DND-41 (cell line): ENCODE data around the gene FOCAD.

Source experiments
- ATAC-seq: fragments of 200-7000 bp; cut with Tn5 transposase; 3 replicates; pipeline ENCODE4 v1.9.1; 2021; ENCODE audit warnings: low read depth; ENCODE audit not compliant: insufficient read depth
- DNase-seq: peaks from one replicate; pipeline ENCODE4 v3.0.0-alpha.2; 2020
- H2AFZ ChIP-seq: 2 replicates; pipeline ENCODE4 v1.6.0; 2012; ENCODE audit warnings: low read depth, low read length
- H3K27ac ChIP-seq: 2 replicates; pipeline ENCODE4 v1.5.1; 2012; ENCODE audit warnings: low read length, inconsistent platforms
- H3K27me3 ChIP-seq: fragments of 200-600 bp; sonication (generic); 2 replicates; pipeline ENCODE4 v1.6.0; 2012; ENCODE audit warnings: low read length, mild to moderate bottlenecking, inconsistent platforms; ENCODE audit not compliant: insufficient read depth, poor library complexity
- H3K36me3 ChIP-seq: 2 replicates; pipeline ENCODE4 v1.5.1; 2012; ENCODE audit warnings: low read length, inconsistent platforms; ENCODE audit not compliant: insufficient read depth
- H3K4me1 ChIP-seq: 2 replicates; pipeline ENCODE4 v1.5.1; 2012; ENCODE audit warnings: mild to moderate bottlenecking, low read length; ENCODE audit not compliant: insufficient read depth
- H3K4me2 ChIP-seq: 2 replicates; pipeline ENCODE4 v1.6.0; 2012; ENCODE audit warnings: mild to moderate bottlenecking, moderate library complexity, low read length, inconsistent platforms; ENCODE audit not compliant: insufficient read depth
- H3K4me3 ChIP-seq, 2 experiments: fragments of 200-600 bp in 1 of 2; shearing (Covaris generic) in 1 of 2; 2 replicates each; pipeline ENCODE4 v1.5.1; 2012 to 2016; ENCODE audit warnings: inconsistent platforms in 2 of 2, low read length in 2 of 2, mild to moderate bottlenecking in 2 of 2, low read depth in 1 of 2, moderate library complexity in 1 of 2
- H3K79me2 ChIP-seq: 2 replicates; pipeline ENCODE4 v1.6.0; 2012; ENCODE audit warnings: low read length, inconsistent platforms; ENCODE audit not compliant: insufficient read depth
- H3K9ac ChIP-seq: 2 replicates; pipeline ENCODE4 v1.6.0; 2012; ENCODE audit warnings: low read depth, mild to moderate bottlenecking, inconsistent platforms, low read length, moderate library complexity
- H3K9me3 ChIP-seq: 2 replicates; pipeline ENCODE4 v1.5.1; 2012; ENCODE audit warnings: low read length, moderate library complexity, mild to moderate bottlenecking, inconsistent platforms; ENCODE audit not compliant: insufficient read depth, severe bottlenecking
- H4K20me1 ChIP-seq: 2 replicates; pipeline ENCODE4 v1.6.0; 2012; ENCODE audit warnings: low read length; ENCODE audit not compliant: insufficient read depth
- EZH2 ChIP-seq: IDR thresholded peaks from 3 replicates; pipeline ENCODE4 v1.6.1; 2012; ENCODE audit warnings: borderline replicate concordance, low read depth, mild to moderate bottlenecking, moderate library complexity, low read length, inconsistent platforms; ENCODE audit not compliant: severe bottlenecking
- TF ChIP-seq, protein P1 (sequence below): IDR thresholded peaks from 2 replicates; pipeline ENCODE4 v1.5.1; 2012; ENCODE audit warnings: borderline replicate concordance, low read length, moderate library complexity, mild to moderate bottlenecking; ENCODE audit not compliant: poor library complexity, severe bottlenecking; ENCODE audit errors: extremely low read depth

FOCAD gene

GRCh38 chr9:20684875-20685696 is 1.0 kb downstream of the FOCAD start:
- Histone ChIP-seq H3K79me2 (peaks cover 28% of the 10 kb centered on the region), H3K9ac (peak overlapping the region; percentile 72), H3K36me3 (no peaks in the 10 kb centered on the region), H3K4me3 (peak overlapping the region; percentile 45 to 84; a peak in 3 of 4 replicates), H4K20me1 (no peaks in the 10 kb centered on the region; the same call in 1 of the 2 replicates), H2AFZ (peak overlapping the region; percentile 65), H3K9me3 (no peaks in the 10 kb centered on the region), H3K4me1 (peaks cover 27% of the 10 kb centered on the region), H3K27ac (peak overlapping the region; percentile 72; the same call in 1 of the 2 replicates), H3K27me3 (no peaks in the 10 kb centered on the region), H3K4me2 (peak overlapping the region; percentile 83)
- no peak for ATAC-seq
- no peak for TF ChIP-seq EZH2
- TF ChIP-seq, protein P1, sequence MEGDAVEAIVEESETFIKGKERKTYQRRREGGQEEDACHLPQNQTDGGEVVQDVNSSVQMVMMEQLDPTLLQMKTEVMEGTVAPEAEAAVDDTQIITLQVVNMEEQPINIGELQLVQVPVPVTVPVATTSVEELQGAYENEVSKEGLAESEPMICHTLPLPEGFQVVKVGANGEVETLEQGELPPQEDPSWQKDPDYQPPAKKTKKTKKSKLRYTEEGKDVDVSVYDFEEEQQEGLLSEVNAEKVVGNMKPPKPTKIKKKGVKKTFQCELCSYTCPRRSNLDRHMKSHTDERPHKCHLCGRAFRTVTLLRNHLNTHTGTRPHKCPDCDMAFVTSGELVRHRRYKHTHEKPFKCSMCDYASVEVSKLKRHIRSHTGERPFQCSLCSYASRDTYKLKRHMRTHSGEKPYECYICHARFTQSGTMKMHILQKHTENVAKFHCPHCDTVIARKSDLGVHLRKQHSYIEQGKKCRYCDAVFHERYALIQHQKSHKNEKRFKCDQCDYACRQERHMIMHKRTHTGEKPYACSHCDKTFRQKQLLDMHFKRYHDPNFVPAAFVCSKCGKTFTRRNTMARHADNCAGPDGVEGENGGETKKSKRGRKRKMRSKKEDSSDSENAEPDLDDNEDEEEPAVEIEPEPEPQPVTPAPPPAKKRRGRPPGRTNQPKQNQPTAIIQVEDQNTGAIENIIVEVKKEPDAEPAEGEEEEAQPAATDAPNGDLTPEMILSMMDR, result no peak
- no peak for DNase-seq

DNA sequence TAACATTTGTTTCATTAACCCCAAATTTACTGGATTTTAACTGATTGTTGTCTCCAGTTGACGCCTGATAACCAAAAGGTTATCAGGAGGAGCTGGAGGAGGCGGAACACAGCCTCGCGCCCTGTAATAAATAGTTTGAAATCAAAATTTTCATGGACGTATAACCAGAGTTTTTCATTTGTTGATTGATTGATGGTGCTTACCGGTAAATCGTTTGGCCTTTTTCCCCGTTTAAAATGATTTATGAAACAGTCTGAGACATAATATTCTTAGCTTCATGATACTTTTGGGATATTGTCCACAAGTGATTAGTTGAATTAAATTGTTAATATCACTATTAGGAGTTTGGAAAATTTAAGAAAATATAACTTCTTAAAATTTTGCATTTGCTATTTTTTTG is 1.7 kb downstream of the FOCAD start:
- Histone ChIP-seq H3K79me2 (peaks cover 33% of the 10 kb centered on the region), H2AFZ (no peak overlapping the region), H3K9ac (peak overlapping the region; percentile 72; the same call in 1 of the 2 replicates), H3K4me2 (peak overlapping the region; percentile 83), H3K4me3 (no peak overlapping the region), H3K4me1 (peaks cover 27% of the 10 kb centered on the region), H3K27me3 (no peaks in the 10 kb centered on the region), H3K36me3 (no peaks in the 10 kb centered on the region), H4K20me1 (no peaks in the 10 kb centered on the region; the same call in 1 of the 2 replicates), H3K9me3 (no peaks in the 10 kb centered on the region), H3K27ac (no peak overlapping the region)
- TF ChIP-seq, protein P1, result no peak
- TF ChIP-seq EZH2, result no peak
- DNase-seq (no peak), ATAC-seq (no peak)

- Histone ChIP-seq H3K36me3 (no peaks in the 10 kb centered on the region), H2AFZ (no peak overlapping the region), H3K9ac (no peak overlapping the region), H3K27me3 (no peaks in the 10 kb centered on the region), H3K9me3 (no peaks in the 10 kb centered on the region), H3K79me2 (peaks cover 35% of the 10 kb centered on the region), H3K27ac (no peak overlapping the region), H3K4me1 (peaks cover 11% of the 10 kb centered on the region), H3K4me2 (no peak overlapping the region), H4K20me1 (no peaks in the 10 kb centered on the region; the same call in 1 of the 2 replicates), H3K4me3 (no peak overlapping the region)
- no peak for ATAC-seq
- TF ChIP-seq, protein P1, result no peak
- no peak for TF ChIP-seq EZH2
- no peak for DNase-seq
These were observed 5.8 kb downstream of the FOCAD start for GRCh38 chr9:20689833-20690232.
